ENCODE measurements around the gene ISM2. TPM values are rescaled to one million over a fixed set of nuclear protein-coding genes. Genes with fewer than 3 reads are reported as not detected.

The ISM2 gene
- total and polyA plus RNA-seq, 2 donors (not counting 1 experiment from before 2014, with no cell fraction given): 0.30 TPM; not detected in 1

GRCh38 chr14:77531071-77531470, 32.5 kb upstream of the ISM2 start:
- TF ChIP-seq, protein P1, sequence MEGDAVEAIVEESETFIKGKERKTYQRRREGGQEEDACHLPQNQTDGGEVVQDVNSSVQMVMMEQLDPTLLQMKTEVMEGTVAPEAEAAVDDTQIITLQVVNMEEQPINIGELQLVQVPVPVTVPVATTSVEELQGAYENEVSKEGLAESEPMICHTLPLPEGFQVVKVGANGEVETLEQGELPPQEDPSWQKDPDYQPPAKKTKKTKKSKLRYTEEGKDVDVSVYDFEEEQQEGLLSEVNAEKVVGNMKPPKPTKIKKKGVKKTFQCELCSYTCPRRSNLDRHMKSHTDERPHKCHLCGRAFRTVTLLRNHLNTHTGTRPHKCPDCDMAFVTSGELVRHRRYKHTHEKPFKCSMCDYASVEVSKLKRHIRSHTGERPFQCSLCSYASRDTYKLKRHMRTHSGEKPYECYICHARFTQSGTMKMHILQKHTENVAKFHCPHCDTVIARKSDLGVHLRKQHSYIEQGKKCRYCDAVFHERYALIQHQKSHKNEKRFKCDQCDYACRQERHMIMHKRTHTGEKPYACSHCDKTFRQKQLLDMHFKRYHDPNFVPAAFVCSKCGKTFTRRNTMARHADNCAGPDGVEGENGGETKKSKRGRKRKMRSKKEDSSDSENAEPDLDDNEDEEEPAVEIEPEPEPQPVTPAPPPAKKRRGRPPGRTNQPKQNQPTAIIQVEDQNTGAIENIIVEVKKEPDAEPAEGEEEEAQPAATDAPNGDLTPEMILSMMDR (IDR thresholded peaks at IDR 0.05): no peak
- TF ChIP-seq EZH2 (IDR thresholded peaks at IDR 0.05; ENCODE audit: borderline replicate concordance, insufficient read depth, low read depth, low read length, poor library complexity, severe bottlenecking): no peak
- H4K20me1 ChIP-seq (ENCODE audit: control insufficient read depth, insufficient read depth, low read length, poor library complexity, severe bottlenecking): peaks cover 5% of the 10 kb centered on the region
- no peak for ATAC-seq (ENCODE audit: low read depth)

DNA sequence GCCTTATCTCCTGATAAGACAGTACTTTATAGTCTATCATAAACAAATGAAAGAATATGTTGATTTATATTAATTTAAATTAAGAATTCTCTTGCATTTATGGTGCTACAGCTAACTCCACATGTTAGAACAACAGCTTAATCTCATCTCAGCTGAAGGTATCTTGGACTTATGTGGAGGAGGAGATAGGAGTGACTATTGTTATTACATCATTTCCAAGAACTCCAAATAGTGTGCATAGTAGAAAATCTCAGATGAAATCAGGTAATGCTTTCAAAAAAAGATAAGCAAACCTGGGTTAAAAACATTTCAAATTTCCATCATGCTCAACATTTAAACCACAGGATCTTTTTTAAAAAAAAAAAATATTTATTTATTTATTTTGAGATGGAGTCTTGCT, 31.3 kb upstream of the ISM2 start:
- H3K27me3 ChIP-seq (replicated peaks in 1 of 4; ENCODE audit: control extremely low read depth in 1 of 4, control insufficient read depth in 3 of 4, insufficient read depth in 4 of 4, low read length in 3 of 4): no peaks in the 10 kb centered on the region
- H2AFZ ChIP-seq (ENCODE audit: insufficient read depth, low read depth, low read length, poor library complexity, severe bottlenecking): no peak overlapping the region
- peaks cover 1 to 12% of the 10 kb centered on the region in 2 experiments for H3K36me3 ChIP-seq (replicated peaks in 1 of 2; ENCODE audit: control extremely low read depth in 1 of 2, control insufficient read depth in 1 of 2, extremely low read depth in 1 of 2, insufficient read depth in 2 of 2, low read length in 1 of 2)
- ChIA-PET POLR2A (no interaction called here), CTCF (no interaction called here)
- intact Hi-C loops (cut with micrococcal nuclease): no loop called here
- TF ChIP-seq, protein P1 (IDR thresholded peaks at IDR 0.05): no peak
- no peak for TF ChIP-seq EZH2 (IDR thresholded peaks at IDR 0.05; ENCODE audit: borderline replicate concordance, insufficient read depth, low read depth, low read length, poor library complexity, severe bottlenecking)
- Mint-ChIP-seq H3K4me1 (no peaks in the 10 kb centered on the region), H3K4me3 (no peak overlapping the region), H3K9me3 (ENCODE audit: insufficient read depth) (no peaks in the 10 kb centered on the region), H3K27me3 (no peaks in the 10 kb centered on the region), H3K27ac (no peak overlapping the region)
- no peaks in the 10 kb centered on the region for H3K4me1 ChIP-seq (ENCODE audit: control insufficient read depth in 2 of 2, insufficient read depth in 2 of 2, low read length in 2 of 2)
- DNase-seq (no peak), ATAC-seq (ENCODE audit: low read depth) (no peak)
- H3K9me3 ChIP-seq (ENCODE audit: control extremely low read depth in 1 of 3, control insufficient read depth in 2 of 3, insufficient read depth in 1 of 3, low read length in 2 of 3): no peaks in the 10 kb centered on the region
- H3K4me2 ChIP-seq (replicated peaks; ENCODE audit: low read depth, low read length, poor library complexity, severe bottlenecking): no peak overlapping the region
- peaks cover 5% of the 10 kb centered on the region for H4K20me1 ChIP-seq (ENCODE audit: control insufficient read depth, insufficient read depth, low read length, poor library complexity, severe bottlenecking)
- peaks cover 24% of the 10 kb centered on the region for H3K79me2 ChIP-seq (ENCODE audit: control insufficient read depth, insufficient read depth, low read length)
- no peak overlapping the region for H3K27ac ChIP-seq (ENCODE audit: low read length in 2 of 2)
- H3K4me3 ChIP-seq (ENCODE audit: control extremely low read depth in 1 of 5, extremely low read depth in 1 of 5, insufficient read depth in 1 of 5, low read depth in 2 of 5, low read length in 4 of 5): no peak overlapping the region
- H3K9ac ChIP-seq (ENCODE audit: low read length): no peak overlapping the region

More at GRCh38 chr14:77531071-77531470, 32.5 kb upstream of the ISM2 start:
- H3K4me3 Mint-ChIP-seq: no peak overlapping the region
- H3K27me3 ChIP-seq (replicated peaks in 1 of 4; ENCODE audit: control extremely low read depth in 1 of 4, control insufficient read depth in 3 of 4, insufficient read depth in 4 of 4, low read length in 3 of 4): no peaks in the 10 kb centered on the region
- H3K36me3 ChIP-seq (replicated peaks in 1 of 2; ENCODE audit: control extremely low read depth in 1 of 2, control insufficient read depth in 1 of 2, extremely low read depth in 1 of 2, insufficient read depth in 2 of 2, low read length in 1 of 2): peaks cover 7 to 18% of the 10 kb centered on the region in 2 experiments
- H3K27ac ChIP-seq (ENCODE audit: low read length in 2 of 2): no peak overlapping the region
- no peaks in the 10 kb centered on the region for H3K4me1 Mint-ChIP-seq
- H3K9me3 ChIP-seq (ENCODE audit: control extremely low read depth in 1 of 3, control insufficient read depth in 2 of 3, insufficient read depth in 1 of 3, low read length in 2 of 3): no peaks in the 10 kb centered on the region
- H3K9me3 Mint-ChIP-seq (ENCODE audit: insufficient read depth): no peaks in the 10 kb centered on the region
- ChIA-PET CTCF (no interaction called here), POLR2A (no interaction called here)
- intact Hi-C loops (cut with micrococcal nuclease): no loop called here
- H3K4me3 ChIP-seq (ENCODE audit: control extremely low read depth in 1 of 5, extremely low read depth in 1 of 5, insufficient read depth in 1 of 5, low read depth in 2 of 5, low read length in 4 of 5): no peak overlapping the region
- no peaks in the 10 kb centered on the region for H3K27me3 Mint-ChIP-seq
- H3K79me2 ChIP-seq (ENCODE audit: control insufficient read depth, insufficient read depth, low read length): peaks cover 31% of the 10 kb centered on the region
- no peaks in the 10 kb centered on the region for H3K4me1 ChIP-seq (ENCODE audit: control insufficient read depth in 2 of 2, insufficient read depth in 2 of 2, low read length in 2 of 2)
- no peak overlapping the region for H3K9ac ChIP-seq (ENCODE audit: low read length)
- no peak overlapping the region for H2AFZ ChIP-seq (ENCODE audit: insufficient read depth, low read depth, low read length, poor library complexity, severe bottlenecking)
- no peak overlapping the region for H3K27ac Mint-ChIP-seq
- DNase-seq: no peak
- H3K4me2 ChIP-seq (replicated peaks; ENCODE audit: low read depth, low read length, poor library complexity, severe bottlenecking): no peak overlapping the region
